ENCODE data around the gene SCAF4. TPM values are rescaled to one million over a fixed set of nuclear protein-coding genes. Genes with fewer than 3 reads are reported as not detected.

SCAF4 gene
- total and polyA plus RNA-seq, 2 donors (not counting 1 experiment from before 2014, with no cell fraction given), result 42.3 to 110 TPM

- ChIA-PET CTCF (no interaction called here), POLR2A (no interaction called here)
- no peak for ATAC-seq (ENCODE audit: low read depth)
- no peaks in the 10 kb centered on the region for H3K9me3 Mint-ChIP-seq (ENCODE audit: insufficient read depth)
- H3K27ac Mint-ChIP-seq, result no peak overlapping the region
- Histone ChIP-seq H2AFZ (ENCODE audit: insufficient read depth, low read depth, low read length, poor library complexity, severe bottlenecking) (no peak overlapping the region), H3K79me2 (ENCODE audit: control insufficient read depth, insufficient read depth, low read length) (no peaks in the 10 kb centered on the region), H3K4me3 (ENCODE audit: control extremely low read depth in 1 of 5, extremely low read depth in 1 of 5, insufficient read depth in 1 of 5, low read depth in 2 of 5, low read length in 4 of 5) (no peak overlapping the region), H3K27me3 (replicated peaks in 1 of 4; ENCODE audit: control extremely low read depth in 1 of 4, control insufficient read depth in 3 of 4, insufficient read depth in 4 of 4, low read length in 3 of 4) (no peaks in the 10 kb centered on the region), H3K9me3 (ENCODE audit: control extremely low read depth in 1 of 3, control insufficient read depth in 2 of 3, insufficient read depth in 1 of 3, low read length in 2 of 3) (no peaks in the 10 kb centered on the region), H3K36me3 (replicated peaks in 1 of 2; ENCODE audit: control extremely low read depth in 1 of 2, control insufficient read depth in 1 of 2, extremely low read depth in 1 of 2, insufficient read depth in 2 of 2, low read length in 1 of 2) (peaks cover 3 to 45% of the 10 kb centered on the region in 2 experiments), H3K4me2 (replicated peaks; ENCODE audit: low read depth, low read length, poor library complexity, severe bottlenecking) (no peak overlapping the region), H3K4me1 (ENCODE audit: control insufficient read depth in 2 of 2, insufficient read depth in 2 of 2, low read length in 2 of 2) (peaks cover 6 to 10% of the 10 kb centered on the region in 2 donors), H3K27ac (ENCODE audit: low read length in 2 of 2) (no peak overlapping the region), H3K9ac (ENCODE audit: low read length) (no peak overlapping the region), H4K20me1 (ENCODE audit: control insufficient read depth, insufficient read depth, low read length, poor library complexity, severe bottlenecking) (no peaks in the 10 kb centered on the region)
- TF ChIP-seq, protein P1, sequence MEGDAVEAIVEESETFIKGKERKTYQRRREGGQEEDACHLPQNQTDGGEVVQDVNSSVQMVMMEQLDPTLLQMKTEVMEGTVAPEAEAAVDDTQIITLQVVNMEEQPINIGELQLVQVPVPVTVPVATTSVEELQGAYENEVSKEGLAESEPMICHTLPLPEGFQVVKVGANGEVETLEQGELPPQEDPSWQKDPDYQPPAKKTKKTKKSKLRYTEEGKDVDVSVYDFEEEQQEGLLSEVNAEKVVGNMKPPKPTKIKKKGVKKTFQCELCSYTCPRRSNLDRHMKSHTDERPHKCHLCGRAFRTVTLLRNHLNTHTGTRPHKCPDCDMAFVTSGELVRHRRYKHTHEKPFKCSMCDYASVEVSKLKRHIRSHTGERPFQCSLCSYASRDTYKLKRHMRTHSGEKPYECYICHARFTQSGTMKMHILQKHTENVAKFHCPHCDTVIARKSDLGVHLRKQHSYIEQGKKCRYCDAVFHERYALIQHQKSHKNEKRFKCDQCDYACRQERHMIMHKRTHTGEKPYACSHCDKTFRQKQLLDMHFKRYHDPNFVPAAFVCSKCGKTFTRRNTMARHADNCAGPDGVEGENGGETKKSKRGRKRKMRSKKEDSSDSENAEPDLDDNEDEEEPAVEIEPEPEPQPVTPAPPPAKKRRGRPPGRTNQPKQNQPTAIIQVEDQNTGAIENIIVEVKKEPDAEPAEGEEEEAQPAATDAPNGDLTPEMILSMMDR (IDR thresholded peaks at IDR 0.05), result no peak
- TF ChIP-seq EZH2 (IDR thresholded peaks at IDR 0.05; ENCODE audit: borderline replicate concordance, insufficient read depth, low read depth, low read length, poor library complexity, severe bottlenecking), result no peak
- H3K4me1 Mint-ChIP-seq, result peaks cover 7% of the 10 kb centered on the region
- DNase-seq, result no peak
- WGBS (ENCODE audit: insufficient coverage), result 97% methylated on average over 17 of the region's 17 CpGs
- H3K4me3 Mint-ChIP-seq, result no peak overlapping the region
- intact Hi-C loops (cut with micrococcal nuclease), result no loop called here
- no peaks in the 10 kb centered on the region for H3K27me3 Mint-ChIP-seq
These were observed 60.0 kb downstream of the SCAF4 start for GRCh38 chr21:31671931-31672330.

DNA sequence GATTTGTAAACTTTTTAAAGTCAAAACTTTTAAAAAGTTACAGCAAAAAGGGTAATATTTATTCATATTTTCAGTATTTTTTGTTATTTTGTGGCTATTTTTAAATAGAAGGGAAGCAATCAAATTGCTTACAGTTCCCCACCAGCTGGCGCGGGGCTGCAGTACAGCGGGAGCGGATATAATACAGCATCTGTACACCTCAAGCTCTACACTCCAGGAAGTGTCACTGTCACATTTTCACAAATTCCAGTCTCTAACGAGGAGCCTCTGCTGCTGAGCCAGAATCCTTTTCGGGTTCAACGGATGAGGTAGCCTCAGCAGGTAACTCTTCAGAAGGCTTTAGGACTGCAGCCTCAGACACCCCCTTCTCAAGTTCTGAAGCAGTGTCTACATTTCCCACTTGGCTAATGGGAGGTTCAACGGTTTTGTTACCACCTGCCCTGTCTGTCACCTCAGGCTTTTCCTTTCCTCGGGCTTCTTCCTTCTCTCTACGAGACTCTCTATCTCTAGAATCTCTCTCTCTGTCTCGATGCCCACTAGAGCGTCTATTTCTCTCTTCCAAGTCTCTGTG, 60.7 kb downstream of the SCAF4 start:
- no peaks in the 10 kb centered on the region for H3K9me3 ChIP-seq (ENCODE audit: control extremely low read depth in 1 of 3, control insufficient read depth in 2 of 3, insufficient read depth in 1 of 3, low read length in 2 of 3)
- WGBS (ENCODE audit: insufficient coverage), result 94% methylated on average over 12 of the region's 12 CpGs
- H3K4me1 Mint-ChIP-seq, result peaks cover 13% of the 10 kb centered on the region
- H3K27me3 Mint-ChIP-seq, result no peaks in the 10 kb centered on the region
- H3K27ac Mint-ChIP-seq, result no peak overlapping the region
- H3K36me3 ChIP-seq (replicated peaks in 1 of 2; ENCODE audit: control extremely low read depth in 1 of 2, control insufficient read depth in 1 of 2, extremely low read depth in 1 of 2, insufficient read depth in 2 of 2, low read length in 1 of 2), result peaks cover 3 to 52% of the 10 kb centered on the region in 2 experiments
- no peaks in the 10 kb centered on the region for H3K27me3 ChIP-seq (replicated peaks in 1 of 4; ENCODE audit: control extremely low read depth in 1 of 4, control insufficient read depth in 3 of 4, insufficient read depth in 4 of 4, low read length in 3 of 4)
- no peak overlapping the region for H3K4me2 ChIP-seq (replicated peaks; ENCODE audit: low read depth, low read length, poor library complexity, severe bottlenecking)
- H3K4me3 Mint-ChIP-seq, result no peak overlapping the region
- H4K20me1 ChIP-seq (ENCODE audit: control insufficient read depth, insufficient read depth, low read length, poor library complexity, severe bottlenecking), result no peaks in the 10 kb centered on the region
- ChIA-PET CTCF (interaction anchor here (0.6 kb wide), 1 partner anchor 22 kb away, joined by 5 read pairs; no protein-coding TSS in a partner anchor), POLR2A (no interaction called here)
- no peak overlapping the region for H2AFZ ChIP-seq (ENCODE audit: insufficient read depth, low read depth, low read length, poor library complexity, severe bottlenecking)
- intact Hi-C loops (cut with micrococcal nuclease), result no loop called here
- DNase-seq (no peak), ATAC-seq (ENCODE audit: low read depth) (no peak)
- no peak overlapping the region for H3K4me3 ChIP-seq (ENCODE audit: control extremely low read depth in 1 of 5, extremely low read depth in 1 of 5, insufficient read depth in 1 of 5, low read depth in 2 of 5, low read length in 4 of 5)
- H3K9ac ChIP-seq (ENCODE audit: low read length), result no peak overlapping the region
- H3K9me3 Mint-ChIP-seq (ENCODE audit: insufficient read depth), result no peaks in the 10 kb centered on the region
- H3K79me2 ChIP-seq (ENCODE audit: control insufficient read depth, insufficient read depth, low read length), result no peaks in the 10 kb centered on the region
- H3K27ac ChIP-seq (ENCODE audit: low read length in 2 of 2), result no peak overlapping the region
- TF ChIP-seq, protein P1 (IDR thresholded peaks at IDR 0.05), result no peak
- no peak for TF ChIP-seq EZH2 (IDR thresholded peaks at IDR 0.05; ENCODE audit: borderline replicate concordance, insufficient read depth, low read depth, low read length, poor library complexity, severe bottlenecking)
- peaks cover 2 to 11% of the 10 kb centered on the region in 2 donors for H3K4me1 ChIP-seq (ENCODE audit: control insufficient read depth in 2 of 2, insufficient read depth in 2 of 2, low read length in 2 of 2)
